ENCODE data around the gene PAPPA2. TPM values are rescaled to one million over a fixed set of nuclear protein-coding genes. Genes with fewer than 3 reads are reported as not detected.

Gene PAPPA2
- total and polyA plus RNA-seq, 2 donors (not counting 1 experiment from before 2014, with no cell fraction given), result 0.24 to 4.1 TPM

- no peak for TF ChIP-seq EZH2 (IDR thresholded peaks at IDR 0.05; ENCODE audit: low read length, missing control alignments)
- no peak for TF ChIP-seq CTCF (conservative IDR thresholded peaks at IDR 0.05 in 1 of 2, IDR thresholded peaks at IDR 0.05 in 1 of 2; ENCODE audit: low read depth in 1 of 2, low read length in 2 of 2)
- Histone ChIP-seq H4K20me1 (ENCODE audit: control insufficient read depth, extremely low read depth, insufficient read depth, low read length) (no peaks in the 10 kb centered on the region), H3K9ac (ENCODE audit: insufficient read depth, low read length) (no peak overlapping the region), H3K9me3 (ENCODE audit: control insufficient read depth, insufficient read depth, low read depth, low read length) (no peaks in the 10 kb centered on the region), H3K36me3 (ENCODE audit: control insufficient read depth, insufficient read depth, low read length) (no peaks in the 10 kb centered on the region), H3K79me2 (ENCODE audit: control insufficient read depth, insufficient read depth, low read length) (no peaks in the 10 kb centered on the region), H3K27me3 (ENCODE audit: control insufficient read depth, insufficient read depth, low read length) (no peaks in the 10 kb centered on the region), H3K4me2 (ENCODE audit: extremely low read depth, insufficient read depth, low read length) (no peak overlapping the region), H2AFZ (ENCODE audit: low read length) (no peak overlapping the region), H3K27ac (ENCODE audit: insufficient read depth, low read length) (no peak overlapping the region), H3K4me1 (ENCODE audit: control insufficient read depth, extremely low read depth, insufficient read depth, low read length) (no peaks in the 10 kb centered on the region), H3K4me3 (replicated peaks in 1 of 4; ENCODE audit: control extremely low read depth in 1 of 4, insufficient read depth in 1 of 4, low read depth in 3 of 4, low read length in 4 of 4) (no peak overlapping the region)
- DNase-seq (ENCODE audit: low read depth in 2 of 2), result no peak
These were observed 50.0 kb downstream of the PAPPA2 start for GRCh38 chr1:176512966-176513365.

DNA sequence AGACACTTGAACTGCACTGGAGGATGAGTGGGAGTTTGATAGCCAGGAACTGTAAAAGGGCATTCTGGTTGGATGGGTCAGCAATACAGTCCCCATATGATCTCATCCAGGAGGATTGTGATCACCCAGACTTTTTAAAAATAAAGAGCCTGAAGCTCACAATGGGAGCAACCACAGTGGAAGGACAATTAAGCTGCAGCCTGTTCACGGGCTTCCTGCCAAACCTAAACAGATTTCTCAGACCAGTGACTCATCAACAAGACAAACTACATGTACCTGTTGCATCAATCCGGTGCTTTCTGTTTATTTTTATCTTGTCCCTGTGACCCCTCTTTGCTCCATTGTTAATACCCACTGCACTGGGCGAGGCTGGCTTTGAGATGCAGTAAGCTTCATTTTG, 52.3 kb downstream of the PAPPA2 start:
- no peaks in the 10 kb centered on the region for H3K4me1 ChIP-seq (ENCODE audit: control insufficient read depth, extremely low read depth, insufficient read depth, low read length)
- H4K20me1 ChIP-seq (ENCODE audit: control insufficient read depth, extremely low read depth, insufficient read depth, low read length), result no peaks in the 10 kb centered on the region
- H3K4me2 ChIP-seq (ENCODE audit: extremely low read depth, insufficient read depth, low read length), result no peak overlapping the region
- no peaks in the 10 kb centered on the region for H3K27me3 ChIP-seq (ENCODE audit: control insufficient read depth, insufficient read depth, low read length)
- H3K36me3 ChIP-seq (ENCODE audit: control insufficient read depth, insufficient read depth, low read length), result no peaks in the 10 kb centered on the region
- H3K9ac ChIP-seq (ENCODE audit: insufficient read depth, low read length), result no peak overlapping the region
- H2AFZ ChIP-seq (ENCODE audit: low read length), result no peak overlapping the region
- TF ChIP-seq CTCF (conservative IDR thresholded peaks at IDR 0.05 in 1 of 2, IDR thresholded peaks at IDR 0.05 in 1 of 2; ENCODE audit: low read depth in 1 of 2, low read length in 2 of 2), result no peak
- no peak for TF ChIP-seq EZH2 (IDR thresholded peaks at IDR 0.05; ENCODE audit: low read length, missing control alignments)
- no peaks in the 10 kb centered on the region for H3K79me2 ChIP-seq (ENCODE audit: control insufficient read depth, insufficient read depth, low read length)
- DNase-seq (ENCODE audit: low read depth in 2 of 2), result peak in 1 of 2 donors; percentile 81
- no peak overlapping the region for H3K4me3 ChIP-seq (replicated peaks in 1 of 4; ENCODE audit: control extremely low read depth in 1 of 4, insufficient read depth in 1 of 4, low read depth in 3 of 4, low read length in 4 of 4)
- H3K27ac ChIP-seq (ENCODE audit: insufficient read depth, low read length), result no peak overlapping the region
- H3K9me3 ChIP-seq (ENCODE audit: control insufficient read depth, insufficient read depth, low read depth, low read length), result no peaks in the 10 kb centered on the region

- no peaks in the 10 kb centered on the region for H3K27me3 ChIP-seq (ENCODE audit: control insufficient read depth, insufficient read depth, low read length)
- no peak overlapping the region for H3K4me2 ChIP-seq (ENCODE audit: extremely low read depth, insufficient read depth, low read length)
- no peaks in the 10 kb centered on the region for H3K4me1 ChIP-seq (ENCODE audit: control insufficient read depth, extremely low read depth, insufficient read depth, low read length)
- no peak overlapping the region for H3K4me3 ChIP-seq (replicated peaks in 1 of 4; ENCODE audit: control extremely low read depth in 1 of 4, insufficient read depth in 1 of 4, low read depth in 3 of 4, low read length in 4 of 4)
- H2AFZ ChIP-seq (ENCODE audit: low read length), result no peak overlapping the region
- no peaks in the 10 kb centered on the region for H3K9me3 ChIP-seq (ENCODE audit: control insufficient read depth, insufficient read depth, low read depth, low read length)
- no peaks in the 10 kb centered on the region for H3K36me3 ChIP-seq (ENCODE audit: control insufficient read depth, insufficient read depth, low read length)
- no peak overlapping the region for H3K9ac ChIP-seq (ENCODE audit: insufficient read depth, low read length)
- H4K20me1 ChIP-seq (ENCODE audit: control insufficient read depth, extremely low read depth, insufficient read depth, low read length), result no peaks in the 10 kb centered on the region
- H3K27ac ChIP-seq (ENCODE audit: insufficient read depth, low read length), result no peak overlapping the region
- peak in 1 of 2 donors; percentile 43 for DNase-seq (ENCODE audit: low read depth in 2 of 2)
- TF ChIP-seq CTCF (conservative IDR thresholded peaks at IDR 0.05 in 1 of 2, IDR thresholded peaks at IDR 0.05 in 1 of 2; ENCODE audit: low read depth in 1 of 2, low read length in 2 of 2), result no peak
- no peak for TF ChIP-seq EZH2 (IDR thresholded peaks at IDR 0.05; ENCODE audit: low read length, missing control alignments)
- H3K79me2 ChIP-seq (ENCODE audit: control insufficient read depth, insufficient read depth, low read length), result no peaks in the 10 kb centered on the region
These were observed 54.5 kb downstream of the PAPPA2 start for GRCh38 chr1:176517484-176517883.

Data from fibroblast of lung (primary cell).